ENCODE data around the gene SAMD7.
A peak's percentile ranks its signal among the peaks of the same experiment; 100 is the strongest.

Gene SAMD7

GRCh38 chr3:169966951-169967915, 55.9 kb downstream of the SAMD7 start:
- peak; percentile 47 for DNase-seq

DNA sequence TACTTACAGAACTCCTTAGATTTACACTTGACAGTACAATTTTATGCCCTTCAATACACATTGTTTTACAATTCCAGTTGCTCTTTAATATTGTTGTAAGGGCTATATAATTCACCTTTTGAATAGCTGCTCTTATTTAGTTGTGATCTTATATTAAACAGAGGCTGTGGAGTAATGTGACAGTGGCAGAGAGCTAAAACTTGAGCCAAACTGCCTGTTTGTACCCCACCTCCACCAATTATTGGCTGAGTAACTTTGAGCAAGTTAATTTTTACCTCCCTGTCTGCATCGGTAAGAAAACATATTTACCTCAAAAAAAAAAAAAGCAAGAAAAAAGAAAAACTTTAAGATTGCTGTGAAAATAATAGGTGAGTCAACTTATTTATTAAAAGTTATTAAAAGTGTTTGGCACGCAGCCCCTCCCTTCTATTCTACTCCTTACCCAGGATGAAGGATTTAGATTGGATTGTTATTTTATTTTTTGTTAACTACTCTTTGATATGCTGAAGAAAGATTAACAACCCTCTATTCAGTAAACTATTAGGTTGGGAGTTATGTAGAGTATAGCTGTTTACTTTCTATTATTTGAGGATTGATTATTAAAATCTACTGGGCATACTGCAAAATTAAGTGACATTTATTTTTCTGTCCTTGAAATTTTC, 57.0 kb downstream of the SAMD7 start:
- DNase-seq: no peak

DNA sequence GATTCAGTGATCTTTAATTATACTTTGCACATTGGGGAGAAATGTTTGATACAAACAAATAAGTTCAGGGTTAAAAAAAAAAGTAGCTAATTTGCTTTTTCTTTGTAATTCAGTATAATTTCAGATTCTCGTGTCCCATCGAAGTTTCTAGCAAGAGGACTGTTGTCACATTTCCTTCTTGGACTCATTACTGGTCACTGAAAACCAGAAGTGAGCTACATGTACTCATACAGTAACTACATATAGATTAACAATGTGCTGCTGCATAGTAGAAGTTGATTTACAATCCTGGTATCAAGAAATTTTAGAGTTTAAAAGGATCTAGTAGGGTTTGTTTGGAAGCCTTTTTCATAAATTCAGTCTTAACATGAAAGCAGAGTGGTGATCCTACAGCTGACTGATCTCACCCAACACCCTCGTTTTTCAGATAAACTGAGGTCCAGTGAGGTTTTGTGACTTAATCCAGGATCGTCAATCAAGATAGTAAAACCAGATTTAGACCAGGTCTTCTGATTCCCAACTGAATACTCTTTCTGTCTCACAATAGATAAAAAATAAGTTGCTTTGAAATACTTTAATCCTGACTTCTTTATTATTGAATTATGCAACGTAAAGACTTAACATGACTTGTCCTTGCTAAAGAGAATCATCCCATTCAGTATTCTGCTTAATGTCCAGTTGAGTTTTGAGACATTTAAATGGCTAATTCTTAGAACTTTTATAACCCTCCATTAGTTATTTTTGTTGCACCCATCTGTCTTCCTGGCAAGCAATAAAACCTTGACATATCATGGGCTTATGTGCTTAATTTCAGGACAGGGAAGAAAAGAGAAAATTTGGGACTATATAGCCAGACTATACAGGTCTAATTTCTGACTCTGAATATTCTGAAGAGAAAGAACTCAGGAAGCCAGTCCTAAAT, 58.1 kb downstream of the SAMD7 start:
- DNase-seq: no peak

- no peak for DNase-seq
Measured at GRCh38 chr3:169970847-169971246, 59.5 kb downstream of the SAMD7 start.

GRCh38 chr3:169971522-169971921, 60.1 kb downstream of the SAMD7 start:
- no peak for DNase-seq

DNA sequence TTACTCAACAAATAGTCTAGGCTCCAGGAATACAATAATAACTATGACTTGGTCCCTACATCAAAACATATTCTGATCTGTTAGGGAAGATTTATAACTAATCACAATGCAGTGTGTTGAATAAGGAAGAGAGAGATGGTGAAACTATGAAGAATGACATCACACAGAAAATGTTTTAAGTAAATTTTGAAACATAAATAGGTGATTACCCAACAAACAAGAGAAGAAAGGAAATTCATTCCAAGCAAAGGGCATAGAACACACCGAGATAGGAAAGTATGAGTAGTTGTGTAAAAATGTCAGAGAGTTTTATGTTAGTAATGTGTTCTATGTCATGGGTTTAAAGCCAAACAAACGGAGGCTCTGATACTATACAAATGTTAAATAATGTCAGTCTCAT, 68.7 kb downstream of the SAMD7 start:
- no peak for DNase-seq

DNA sequence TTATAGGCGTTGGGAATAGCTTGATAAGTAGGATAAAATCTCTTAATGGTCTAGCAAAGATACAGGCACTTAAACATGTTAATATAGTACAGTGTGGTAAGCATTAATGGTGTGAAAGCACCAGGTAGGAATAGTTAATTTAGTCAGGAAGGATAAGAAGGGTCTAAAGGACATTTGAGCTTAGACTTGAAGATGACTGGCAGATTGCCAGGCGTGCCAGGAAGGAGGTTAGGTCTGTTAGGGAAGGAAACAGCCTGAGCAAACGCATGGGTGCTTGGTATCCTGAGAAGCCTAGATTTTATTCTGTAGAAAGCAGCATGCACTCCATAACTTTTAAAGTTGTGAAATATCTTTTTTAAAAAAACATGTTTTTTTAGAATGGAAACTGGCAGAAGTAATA, 72.9 kb downstream of the SAMD7 start:
- DNase-seq: peak; percentile 33
